ENCODE measurements around the gene RBM20.

The RBM20 gene

DNA sequence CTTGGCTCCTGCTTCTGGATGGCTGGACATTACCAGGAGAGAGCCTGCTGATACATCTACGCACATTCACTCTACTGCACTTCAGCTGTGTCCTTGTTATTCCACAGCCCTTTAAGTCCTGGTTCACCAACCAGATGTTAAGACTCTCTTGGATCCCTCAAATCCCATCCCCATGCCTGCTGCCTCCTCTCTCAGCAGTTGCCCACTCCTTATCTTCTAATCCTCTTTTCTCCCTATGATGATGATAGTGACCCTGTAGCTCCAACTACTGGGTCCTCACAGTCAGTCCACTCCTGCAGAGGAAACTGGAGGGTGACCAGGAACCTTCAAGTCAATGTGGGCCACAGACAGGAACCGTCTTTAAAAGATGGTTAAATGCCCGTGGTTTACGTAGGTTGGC lies 131.3 kb downstream of the RBM20 start (continued):
- TF ChIP-seq ZC3H10 (CRISPR knock-in tag; IDR thresholded peaks at IDR 0.05) (no peak), SNAI2 (CRISPR knock-in tag; IDR thresholded peaks at IDR 0.05) (no peak), ZFP3 (CRISPR knock-in tag; IDR thresholded peaks at IDR 0.05) (no peak)

DNA sequence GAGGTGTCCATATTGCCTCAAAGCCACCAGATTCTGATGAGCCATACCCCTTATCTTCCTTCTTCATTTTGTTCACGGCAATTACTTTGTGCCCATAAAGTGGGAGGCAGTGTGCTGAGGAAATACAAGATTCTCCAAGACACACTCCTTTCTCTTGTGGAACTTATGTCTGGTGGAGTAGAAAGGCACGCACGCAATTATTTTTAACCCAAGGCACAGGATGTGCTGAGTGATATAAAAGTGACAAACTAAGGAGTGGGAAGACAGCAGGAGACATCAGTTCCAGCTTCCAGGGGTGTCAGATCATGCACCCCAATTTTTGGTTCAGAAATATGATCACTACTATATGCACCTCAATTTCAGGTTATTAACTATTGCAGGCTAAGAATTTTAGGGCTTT lies 132.9 kb downstream of the RBM20 start:
- no peak for ATAC-seq

GRCh38 chr10:110777661-110778060 lies 133.5 kb downstream of the RBM20 start:
- no peak for ATAC-seq
- no peak for TF ChIP-seq ZFP30 (CRISPR knock-in tag; IDR thresholded peaks at IDR 0.05)

More for the DNA sequence above, 132.9 kb downstream of the RBM20 start:
- no peak for TF ChIP-seq POU6F1 (CRISPR knock-in tag; IDR thresholded peaks at IDR 0.05; ENCODE audit: borderline replicate concordance, low read depth)
- no peak for TF ChIP-seq ZFP30 (CRISPR knock-in tag; IDR thresholded peaks at IDR 0.05)
- no peak for TF ChIP-seq ZNF8 (CRISPR knock-in tag; IDR thresholded peaks at IDR 0.05)
- no peak for TF ChIP-seq TSHZ2 (CRISPR knock-in tag; IDR thresholded peaks at IDR 0.05)
- TF ChIP-seq RARB (CRISPR knock-in tag; IDR thresholded peaks at IDR 0.05), result no peak
- no peak for TF ChIP-seq CSRNP3 (CRISPR knock-in tag; IDR thresholded peaks at IDR 0.05)
- no peak for TF ChIP-seq ZNF565 (CRISPR knock-in tag; conservative IDR thresholded peaks at IDR 0.05; ENCODE audit: low read depth)
- TF ChIP-seq PPARA (CRISPR knock-in tag; IDR thresholded peaks at IDR 0.05; ENCODE audit: borderline replicate concordance), result no peak
- no peak for TF ChIP-seq SNAI2 (CRISPR knock-in tag; IDR thresholded peaks at IDR 0.05)
- no peak for TF ChIP-seq TCF4 (CRISPR knock-in tag; IDR thresholded peaks at IDR 0.05; ENCODE audit: borderline replicate concordance)
- no peak for TF ChIP-seq CSDC2 (CRISPR knock-in tag; IDR thresholded peaks at IDR 0.05)
- TF ChIP-seq, protein P1, sequence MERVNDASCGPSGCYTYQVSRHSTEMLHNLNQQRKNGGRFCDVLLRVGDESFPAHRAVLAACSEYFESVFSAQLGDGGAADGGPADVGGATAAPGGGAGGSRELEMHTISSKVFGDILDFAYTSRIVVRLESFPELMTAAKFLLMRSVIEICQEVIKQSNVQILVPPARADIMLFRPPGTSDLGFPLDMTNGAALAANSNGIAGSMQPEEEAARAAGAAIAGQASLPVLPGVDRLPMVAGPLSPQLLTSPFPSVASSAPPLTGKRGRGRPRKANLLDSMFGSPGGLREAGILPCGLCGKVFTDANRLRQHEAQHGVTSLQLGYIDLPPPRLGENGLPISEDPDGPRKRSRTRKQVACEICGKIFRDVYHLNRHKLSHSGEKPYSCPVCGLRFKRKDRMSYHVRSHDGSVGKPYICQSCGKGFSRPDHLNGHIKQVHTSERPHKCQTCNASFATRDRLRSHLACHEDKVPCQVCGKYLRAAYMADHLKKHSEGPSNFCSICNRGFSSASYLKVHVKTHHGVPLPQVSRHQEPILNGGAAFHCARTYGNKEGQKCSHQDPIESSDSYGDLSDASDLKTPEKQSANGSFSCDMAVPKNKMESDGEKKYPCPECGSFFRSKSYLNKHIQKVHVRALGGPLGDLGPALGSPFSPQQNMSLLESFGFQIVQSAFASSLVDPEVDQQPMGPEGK (CRISPR knock-in tag; IDR thresholded peaks at IDR 0.05; ENCODE audit: borderline replicate concordance), result no peak
- TF ChIP-seq BACH2 (CRISPR knock-in tag; IDR thresholded peaks at IDR 0.05; ENCODE audit: borderline replicate concordance), result no peak

DNA sequence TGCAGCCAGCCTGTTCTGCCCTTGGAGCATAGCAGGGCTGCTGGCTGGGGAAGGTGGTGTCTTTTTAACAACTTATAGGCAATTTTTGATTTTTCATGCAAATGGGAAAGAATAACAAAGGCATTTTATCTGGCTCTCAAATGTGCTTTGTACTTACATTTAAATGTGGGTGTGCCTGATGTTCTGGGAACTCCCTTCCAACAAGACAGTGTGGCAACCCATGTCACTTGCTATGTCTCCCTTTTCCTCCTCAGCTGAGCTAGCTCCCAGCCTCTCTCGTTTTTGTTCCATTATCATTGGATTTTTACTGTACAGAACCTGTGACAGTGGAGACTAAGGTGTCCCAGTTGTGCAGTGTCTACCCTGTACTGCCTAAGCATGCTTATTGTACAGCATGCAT lies 134.1 kb downstream of the RBM20 start:
- no peak for ATAC-seq
- TF ChIP-seq RARB (CRISPR knock-in tag; IDR thresholded peaks at IDR 0.05) (no peak), POU6F1 (CRISPR knock-in tag; IDR thresholded peaks at IDR 0.05; ENCODE audit: borderline replicate concordance, low read depth) (no peak), ZNF70 (CRISPR knock-in tag; IDR thresholded peaks at IDR 0.05) (no peak), OSR1 (CRISPR knock-in tag; IDR thresholded peaks at IDR 0.05) (no peak)
- TF ChIP-seq, protein P1 (CRISPR knock-in tag; IDR thresholded peaks at IDR 0.05; ENCODE audit: borderline replicate concordance), result no peak

All from SK-N-SH treated with all-trans-retinoic acid at 6 μM for 48 hours (cell line).